Endothelial cell (in vitro differentiated cells): ENCODE results near the gene PDZD2. TPM values are rescaled to one million over a fixed set of nuclear protein-coding genes. Genes with fewer than 3 reads are reported as not detected.

Experiments used
- DNase-seq: peaks from one replicate; pipeline ENCODE4 v3.0.0; 2021; ENCODE audit warnings: low spot score
- H3K27ac Mint-ChIP-seq: one replicate; pipeline ENCODE4 v1.8.0; 2021; ENCODE audit warnings: mixed read lengths, inconsistent platforms; ENCODE audit not compliant: unreplicated experiment
- H3K27me3 Mint-ChIP-seq: one replicate; pipeline ENCODE4 v1.8.0; 2021; ENCODE audit warnings: mild to moderate bottlenecking, moderate library complexity, mixed read lengths, inconsistent platforms; ENCODE audit not compliant: unreplicated experiment
- H3K36me3 Mint-ChIP-seq: one replicate; pipeline ENCODE4 v1.8.0; 2021; ENCODE audit warnings: mild to moderate bottlenecking, low read depth, mixed read lengths, inconsistent platforms; ENCODE audit not compliant: unreplicated experiment
- H3K4me1 Mint-ChIP-seq: one replicate; pipeline ENCODE4 v1.8.0; 2021; ENCODE audit warnings: mild to moderate bottlenecking, mixed read lengths, inconsistent platforms; ENCODE audit not compliant: unreplicated experiment
- H3K4me3 Mint-ChIP-seq: one replicate; pipeline ENCODE4 v1.8.0; 2021; ENCODE audit warnings: mild to moderate bottlenecking, mixed read lengths, inconsistent platforms; ENCODE audit not compliant: unreplicated experiment
- H3K9me3 Mint-ChIP-seq: one replicate; pipeline ENCODE4 v1.8.0; 2021; ENCODE audit warnings: mixed read lengths, inconsistent platforms; ENCODE audit not compliant: unreplicated experiment
- total RNA-seq: library from RNA; stranded (reverse); fragmentation: NEBNext Ultra II Directional; extraction: Animal tissue kit (Norgen Biotek cat#: 25700); gene quantifications from one replicate; pipeline ENCODE4 v1.2.1, GENCODE V29; 2021; ENCODE audit not compliant: unreplicated experiment
- TF ChIP-seq, protein P1 (sequence below): fragments of 200-600 bp; sonication (generic); IDR thresholded peaks from one replicate; pipeline ENCODE4 v1.5.0; 2021; ENCODE audit warnings: antibody characterized with exemption; ENCODE audit not compliant: unreplicated experiment

Gene PDZD2
- total RNA-seq, 1 donor from 2014 or later: 71.1 TPM

DNA sequence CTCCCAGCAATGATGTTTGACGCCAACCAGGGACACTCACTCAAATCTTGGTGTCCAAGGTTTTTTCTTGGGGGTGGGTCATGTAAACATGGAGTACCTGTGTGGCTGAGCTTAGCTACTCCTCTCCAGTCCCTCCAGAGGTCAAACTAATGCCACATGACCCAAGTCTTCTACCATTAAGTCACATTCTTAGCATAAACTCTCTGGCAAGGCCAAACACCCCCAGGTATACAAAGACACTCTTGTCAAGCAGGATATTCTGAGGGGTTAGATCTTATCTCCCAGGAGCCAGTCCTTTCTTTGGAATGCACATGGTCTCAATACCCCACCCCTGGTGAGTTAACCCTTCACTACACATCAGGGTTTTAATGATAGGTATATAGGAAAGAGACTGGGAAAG, 161.4 kb downstream of the PDZD2 start:
- Mint-ChIP-seq H3K27ac (no peak overlapping the region), H3K9me3 (no peaks in the 10 kb centered on the region), H3K27me3 (peaks cover 11% of the 10 kb centered on the region), H3K36me3 (peaks cover 19% of the 10 kb centered on the region), H3K4me1 (peaks cover 20% of the 10 kb centered on the region), H3K4me3 (no peak overlapping the region)
- DNase-seq: no peak
- TF ChIP-seq, protein P1, sequence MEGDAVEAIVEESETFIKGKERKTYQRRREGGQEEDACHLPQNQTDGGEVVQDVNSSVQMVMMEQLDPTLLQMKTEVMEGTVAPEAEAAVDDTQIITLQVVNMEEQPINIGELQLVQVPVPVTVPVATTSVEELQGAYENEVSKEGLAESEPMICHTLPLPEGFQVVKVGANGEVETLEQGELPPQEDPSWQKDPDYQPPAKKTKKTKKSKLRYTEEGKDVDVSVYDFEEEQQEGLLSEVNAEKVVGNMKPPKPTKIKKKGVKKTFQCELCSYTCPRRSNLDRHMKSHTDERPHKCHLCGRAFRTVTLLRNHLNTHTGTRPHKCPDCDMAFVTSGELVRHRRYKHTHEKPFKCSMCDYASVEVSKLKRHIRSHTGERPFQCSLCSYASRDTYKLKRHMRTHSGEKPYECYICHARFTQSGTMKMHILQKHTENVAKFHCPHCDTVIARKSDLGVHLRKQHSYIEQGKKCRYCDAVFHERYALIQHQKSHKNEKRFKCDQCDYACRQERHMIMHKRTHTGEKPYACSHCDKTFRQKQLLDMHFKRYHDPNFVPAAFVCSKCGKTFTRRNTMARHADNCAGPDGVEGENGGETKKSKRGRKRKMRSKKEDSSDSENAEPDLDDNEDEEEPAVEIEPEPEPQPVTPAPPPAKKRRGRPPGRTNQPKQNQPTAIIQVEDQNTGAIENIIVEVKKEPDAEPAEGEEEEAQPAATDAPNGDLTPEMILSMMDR: no peak

DNA sequence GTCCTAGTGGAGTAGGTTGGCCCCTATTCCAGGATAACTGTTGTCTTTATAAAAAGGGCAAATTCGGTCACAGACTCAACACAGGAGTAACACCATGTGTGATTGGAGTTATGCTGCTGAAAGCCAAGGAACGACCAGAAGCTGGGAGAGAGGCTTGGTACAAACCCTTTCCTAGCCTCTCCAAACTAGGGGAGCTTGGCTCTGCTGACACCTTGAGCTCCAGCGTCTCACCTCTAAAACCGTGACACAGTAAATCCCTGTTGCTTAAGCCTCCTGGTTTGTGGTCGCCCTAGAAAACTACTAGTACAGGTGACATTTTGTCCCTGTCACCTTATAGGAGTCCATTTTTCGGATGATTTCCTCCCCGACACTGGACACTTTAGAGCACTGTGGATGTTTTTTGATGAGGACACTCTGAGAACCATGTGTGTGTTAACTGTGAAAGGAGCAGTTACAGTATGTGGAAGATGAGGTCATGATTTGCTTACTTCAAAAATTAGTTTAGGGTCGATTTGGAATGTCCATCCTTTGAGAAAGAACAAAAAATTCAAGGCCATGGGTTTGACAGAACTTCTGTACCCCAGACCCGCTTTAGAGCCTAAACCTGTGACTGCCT, 167.0 kb downstream of the PDZD2 start:
- DNase-seq: no peak
- Mint-ChIP-seq H3K4me1 (no peaks in the 10 kb centered on the region), H3K9me3 (no peaks in the 10 kb centered on the region), H3K36me3 (peaks cover 8% of the 10 kb centered on the region), H3K4me3 (no peak overlapping the region), H3K27me3 (peaks cover 4% of the 10 kb centered on the region), H3K27ac (no peak overlapping the region)
- TF ChIP-seq, protein P1: no peak

DNA sequence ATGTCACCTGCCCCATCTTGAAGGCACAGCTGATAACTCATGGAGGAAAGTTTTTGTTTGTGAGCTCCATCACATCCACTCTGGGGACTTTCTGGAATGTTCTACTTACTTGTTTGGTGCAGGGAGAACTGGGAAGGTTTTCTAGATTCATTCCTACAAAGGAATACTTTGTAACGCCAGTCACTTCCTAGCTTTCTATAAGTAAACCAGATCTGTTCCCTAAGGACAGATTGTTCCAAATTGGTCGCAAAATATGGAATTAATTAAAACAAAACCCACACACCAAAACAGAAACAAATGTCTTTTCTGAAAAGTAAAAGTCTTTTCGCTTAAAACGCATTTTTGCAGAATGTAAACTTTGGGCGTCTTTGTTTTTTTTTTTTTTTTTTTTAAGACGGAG, 167.6 kb downstream of the PDZD2 start:
- Mint-ChIP-seq H3K9me3 (no peaks in the 10 kb centered on the region), H3K4me1 (no peaks in the 10 kb centered on the region)
- TF ChIP-seq, protein P1: no peak

DNA sequence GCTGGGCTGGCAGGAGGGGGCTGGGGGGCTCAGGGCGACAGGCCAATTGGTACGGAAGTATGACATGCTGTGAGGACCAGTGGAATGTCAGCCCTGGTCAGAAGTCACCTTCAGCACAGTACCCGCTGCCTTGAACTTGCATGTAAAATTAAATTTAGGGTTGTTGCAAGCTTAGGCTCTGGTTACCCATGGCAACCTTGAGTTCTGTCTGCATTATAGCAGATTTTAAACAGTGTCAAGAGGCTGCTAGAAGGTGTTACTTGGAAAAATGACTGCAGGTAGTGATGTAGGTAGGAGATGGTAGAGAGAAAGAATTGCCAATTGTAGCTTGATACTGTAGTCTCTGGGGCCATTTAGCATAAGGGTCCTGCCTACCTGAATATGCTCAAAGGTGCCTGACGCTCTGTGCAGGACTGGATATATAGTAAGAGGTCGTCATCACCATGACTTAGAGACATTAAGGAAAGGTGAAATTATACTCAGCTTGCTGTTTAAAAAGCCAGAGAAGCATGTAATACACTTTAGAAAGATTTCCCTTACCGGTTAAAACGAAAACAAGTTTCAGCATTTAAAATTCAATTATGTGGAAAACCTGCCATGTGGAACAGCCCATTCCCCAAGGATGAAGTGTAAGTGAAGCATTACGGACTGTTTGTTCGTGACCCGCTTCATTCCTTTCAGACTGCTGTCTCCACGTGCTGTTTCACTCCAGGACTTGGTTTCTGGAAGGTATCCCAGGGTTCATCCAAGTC, 169.0 kb downstream of the PDZD2 start:
- Mint-ChIP-seq H3K36me3 (peaks cover 8% of the 10 kb centered on the region), H3K4me1 (no peaks in the 10 kb centered on the region), H3K27ac (no peak overlapping the region), H3K4me3 (no peak overlapping the region), H3K9me3 (no peaks in the 10 kb centered on the region), H3K27me3 (peaks cover 1% of the 10 kb centered on the region)
- no peak for DNase-seq
- TF ChIP-seq, protein P1: no peak

More for the DNA sequence above, 167.6 kb downstream of the PDZD2 start:
- no peak for DNase-seq
- Mint-ChIP-seq H3K4me3 (no peak overlapping the region), H3K36me3 (peaks cover 8% of the 10 kb centered on the region), H3K27ac (no peak overlapping the region), H3K27me3 (peaks cover 1% of the 10 kb centered on the region)
